GM23338 (cell line): ENCODE measurements around the gene OTOA.

ENCODE experiments used
- CTCF ChIP-seq, 2 experiments: fragments of 200-600 bp in 1 of 2; sonication (generic) in 1 of 2; conservative IDR thresholded peaks; 2 replicates each; pipeline versions ENCODE4 v1.5.1 to v1.6.1; 2016 to 2017; ENCODE audit warnings: antibody characterized with exemption in 2 of 2, low read depth in 2 of 2, mild to moderate bottlenecking in 2 of 2, moderate library complexity in 1 of 2
- POLR2AphosphoS5 ChIP-seq: IDR thresholded peaks from 2 replicates; pipeline ENCODE4 v1.6.1; 2016; ENCODE audit warnings: antibody characterized with exemption, low read depth
- REST ChIP-seq: IDR thresholded peaks from one replicate; pipeline ENCODE4 v1.6.1; 2018; ENCODE audit warnings: antibody characterized with exemption; ENCODE audit not compliant: unreplicated experiment

GRCh38 chr16:21617607-21618006, 46.2 kb upstream of the OTOA start:
- no peak for TF ChIP-seq CTCF (conservative IDR thresholded peaks at IDR 0.05; ENCODE audit: low read depth in 2 of 2)
- no peak for TF ChIP-seq REST
- TF ChIP-seq POLR2AphosphoS5, result no peak
